DOHH2 (cell line): ENCODE measurements around the gene OR11H6.

Source experiments
- EZH2phosphoT487 ChIP-seq: fragments of 200-600 bp; sonication (generic); IDR thresholded peaks from 2 replicates; pipeline ENCODE4 v1.6.1; 2017; ENCODE audit warnings: borderline replicate concordance, mild to moderate bottlenecking, antibody characterized with exemption, low read length, moderate library complexity, mixed read lengths
- TF ChIP-seq, protein P1 (sequence below): fragments of 200-600 bp; sonication (generic); IDR thresholded peaks from one replicate; pipeline ENCODE4 v1.5.1; 2014; ENCODE audit warnings: antibody characterized with exemption, mild to moderate bottlenecking, low read depth, low read length; ENCODE audit not compliant: poor library complexity, severe bottlenecking

DNA sequence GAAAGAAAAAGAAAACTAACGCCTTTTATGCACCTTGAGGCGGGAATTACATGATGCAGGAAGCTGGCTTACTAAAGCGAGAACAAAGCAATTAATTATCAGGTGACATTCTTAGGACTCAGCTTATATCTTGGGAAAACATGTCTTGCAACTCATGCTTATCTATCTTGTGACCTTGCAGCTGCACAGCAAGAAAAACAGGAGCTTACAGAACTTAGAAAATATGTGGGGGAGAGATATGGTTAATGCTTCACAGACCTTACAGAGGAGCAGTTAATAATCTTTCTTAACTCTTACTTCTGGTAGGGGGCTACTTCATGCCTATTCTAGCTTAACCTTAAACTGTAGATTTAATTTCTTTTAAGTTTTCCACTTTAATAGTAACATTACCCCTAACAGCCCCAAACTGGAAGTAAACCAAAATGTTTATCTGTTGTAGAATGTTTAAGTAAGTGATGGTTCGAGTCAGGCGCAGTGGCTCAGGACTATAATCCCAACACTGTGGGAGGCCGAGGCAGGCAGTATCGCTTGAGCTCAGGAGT lies 46.0 kb upstream of the OR11H6 start:
- TF ChIP-seq, protein P1, sequence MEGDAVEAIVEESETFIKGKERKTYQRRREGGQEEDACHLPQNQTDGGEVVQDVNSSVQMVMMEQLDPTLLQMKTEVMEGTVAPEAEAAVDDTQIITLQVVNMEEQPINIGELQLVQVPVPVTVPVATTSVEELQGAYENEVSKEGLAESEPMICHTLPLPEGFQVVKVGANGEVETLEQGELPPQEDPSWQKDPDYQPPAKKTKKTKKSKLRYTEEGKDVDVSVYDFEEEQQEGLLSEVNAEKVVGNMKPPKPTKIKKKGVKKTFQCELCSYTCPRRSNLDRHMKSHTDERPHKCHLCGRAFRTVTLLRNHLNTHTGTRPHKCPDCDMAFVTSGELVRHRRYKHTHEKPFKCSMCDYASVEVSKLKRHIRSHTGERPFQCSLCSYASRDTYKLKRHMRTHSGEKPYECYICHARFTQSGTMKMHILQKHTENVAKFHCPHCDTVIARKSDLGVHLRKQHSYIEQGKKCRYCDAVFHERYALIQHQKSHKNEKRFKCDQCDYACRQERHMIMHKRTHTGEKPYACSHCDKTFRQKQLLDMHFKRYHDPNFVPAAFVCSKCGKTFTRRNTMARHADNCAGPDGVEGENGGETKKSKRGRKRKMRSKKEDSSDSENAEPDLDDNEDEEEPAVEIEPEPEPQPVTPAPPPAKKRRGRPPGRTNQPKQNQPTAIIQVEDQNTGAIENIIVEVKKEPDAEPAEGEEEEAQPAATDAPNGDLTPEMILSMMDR: no peak
- TF ChIP-seq EZH2phosphoT487: no peak
